Measurements from ENCODE around the gene MLF2. TPM values are rescaled to one million over a fixed set of nuclear protein-coding genes. Genes with fewer than 3 reads are reported as not detected.

The MLF2 gene
- total and polyA plus RNA-seq, 2 of the 13 experiments (the other 11 are each of a cell fraction or from before 2014, with no cell fraction given), result 88.1 to 167 TPM

GRCh38 chr12:6775185-6776174 is 22.5 kb upstream of the MLF2 start (continued):
- peak; percentile 87; the same call in 1 of the 2 replicates for TF ChIP-seq AHDC1 (CRISPR knock-in tag; IDR thresholded peaks at IDR 0.05; ENCODE audit: borderline replicate concordance)
- TF ChIP-seq ZNF124 (CRISPR knock-in tag; IDR thresholded peaks at IDR 0.05), result peak; percentile 83; the same call in 1 of the 2 replicates
- TF ChIP-seq TCF12 (IDR thresholded peaks at IDR 0.05), result no peak
- peak; percentile 61; the same call in 1 of the 2 replicates for TF ChIP-seq TCF12 (CRISPR knock-in tag; IDR thresholded peaks at IDR 0.05)
- TF ChIP-seq MTF1 (CRISPR knock-in tag; IDR thresholded peaks at IDR 0.05), result no peak
- peak; percentile 92; the same call in 1 of the 2 replicates for TF ChIP-seq ETV5 (CRISPR knock-in tag; IDR thresholded peaks at IDR 0.05; ENCODE audit: borderline replicate concordance)
- 0 out of 2 replicates have a peak, but pooled peaks have one; percentile 33 for TF ChIP-seq ZNF772 (CRISPR knock-in tag; IDR thresholded peaks at IDR 0.05)
- 0 out of 2 replicates have a peak, but pooled peaks have one; percentile 56 for TF ChIP-seq ZSCAN21 (CRISPR knock-in tag; IDR thresholded peaks at IDR 0.05; ENCODE audit: borderline replicate concordance)
- TF ChIP-seq ZMYM4 (CRISPR knock-in tag; IDR thresholded peaks at IDR 0.05), result 0 out of 2 replicates have a peak, but pooled peaks have one; percentile 19
- TF ChIP-seq SMYD3 (CRISPR knock-in tag; IDR thresholded peaks at IDR 0.05), result no peak; the same call in none of the 2 replicates
- peak; percentile 29; the same call in 1 of the 2 replicates for TF ChIP-seq FOXO1 (CRISPR knock-in tag; IDR thresholded peaks at IDR 0.05)
- peak; percentile 15 for TF ChIP-seq ZFY (CRISPR knock-in tag; IDR thresholded peaks at IDR 0.05)
- peak; percentile 66; the same call in 1 of the 2 replicates for TF ChIP-seq ZNF710 (CRISPR knock-in tag; IDR thresholded peaks at IDR 0.05; ENCODE audit: borderline replicate concordance)
- peak; percentile 57; the same call in 1 of the 2 replicates for TF ChIP-seq MIER3 (CRISPR knock-in tag; IDR thresholded peaks at IDR 0.05; ENCODE audit: borderline replicate concordance)
- no peak for TF ChIP-seq EZH2 (conservative IDR thresholded peaks at IDR 0.05; ENCODE audit: low read depth, low read length)
- peak; percentile 89; the same call in 1 of the 2 replicates for TF ChIP-seq GATA4 (IDR thresholded peaks at IDR 0.05; ENCODE audit: borderline replicate concordance, low read depth)
- TF ChIP-seq ZNF264 (CRISPR knock-in tag; IDR thresholded peaks at IDR 0.05), result peak; percentile 74; the same call in 1 of the 2 replicates
- 0 out of 2 replicates have a peak, but pooled peaks have one; percentile 63 for TF ChIP-seq TFE3 (CRISPR knock-in tag; IDR thresholded peaks at IDR 0.05)
- no peak for TF ChIP-seq ZNF121 (CRISPR knock-in tag; IDR thresholded peaks at IDR 0.05)
